SK-N-SH treated with all-trans-retinoic acid at 6 μM for 48 hours (cell line): ENCODE measurements around the gene COQ2.

ENCODE experiments used
- ATAC-seq: fragments of 200-7000 bp; cut with Tn5 transposase; 3 replicates; pipeline ENCODE4 v1.9.1; 2020; ENCODE audit warnings: mild to moderate bottlenecking, moderate library complexity
- ARNTL ChIP-seq: fragments of 450-650 bp; formaldehyde crosslinking; IDR thresholded peaks from 2 replicates; pipeline ENCODE4 v1.5.0; 2020; ENCODE audit warnings: low read depth, mild to moderate bottlenecking, moderate library complexity, borderline replicate concordance
- BACH2 ChIP-seq: fragments of 250-450 bp; sonication (Bioruptor Pico); IDR thresholded peaks from 2 replicates; pipeline ENCODE4 v1.9.0; 2021; ENCODE audit warnings: mild to moderate bottlenecking, borderline replicate concordance
- CSDC2 ChIP-seq: fragments of 250-450 bp; sonication (Bioruptor Pico); IDR thresholded peaks from 2 replicates; pipeline ENCODE4 v1.5.0; 2020; ENCODE audit warnings: mild to moderate bottlenecking, moderate library complexity
- ESRRG ChIP-seq: fragments of 250-450 bp; sonication (Bioruptor Pico); IDR thresholded peaks from 2 replicates; pipeline ENCODE4 v1.6.1; 2021; ENCODE audit warnings: mild to moderate bottlenecking
- GLIS3 ChIP-seq: fragments of 250-450 bp; sonication (Bioruptor Pico); IDR thresholded peaks from 2 replicates; pipeline ENCODE4 v1.5.0; 2020; ENCODE audit warnings: mild to moderate bottlenecking, moderate library complexity
- PPARA ChIP-seq: fragments of 250-450 bp; sonication (Bioruptor Pico); IDR thresholded peaks from 2 replicates; pipeline ENCODE4 v1.5.0; 2020; ENCODE audit warnings: mild to moderate bottlenecking, borderline replicate concordance
- RARB ChIP-seq: fragments of 250-450 bp; sonication (Bioruptor Pico); IDR thresholded peaks from 2 replicates; pipeline ENCODE4 v1.8.0; 2021; ENCODE audit warnings: mild to moderate bottlenecking, moderate library complexity
- SNAI2 ChIP-seq: fragments of 250-450 bp; sonication (Bioruptor Pico); IDR thresholded peaks from 2 replicates; pipeline ENCODE4 v1.5.0; 2020; ENCODE audit warnings: mild to moderate bottlenecking, moderate library complexity
- TCF4 ChIP-seq: fragments of 250-450 bp; sonication (Bioruptor Pico); IDR thresholded peaks from 2 replicates; pipeline ENCODE4 v1.8.0; 2021; ENCODE audit warnings: mild to moderate bottlenecking, moderate library complexity, borderline replicate concordance
- TOX ChIP-seq: fragments of 250-450 bp; sonication (Bioruptor Pico); IDR thresholded peaks from 2 replicates; pipeline ENCODE4 v1.8.0; 2021; ENCODE audit warnings: mild to moderate bottlenecking, moderate library complexity, borderline replicate concordance
- ZC3H10 ChIP-seq: fragments of 250-450 bp; sonication (Bioruptor Pico); IDR thresholded peaks from 2 replicates; pipeline ENCODE4 v1.5.1; 2021; ENCODE audit warnings: mild to moderate bottlenecking, moderate library complexity
- ZFP3 ChIP-seq: fragments of 250-450 bp; sonication (Bioruptor Pico); IDR thresholded peaks from 2 replicates; pipeline ENCODE4 v1.5.0; 2020; ENCODE audit warnings: mild to moderate bottlenecking, moderate library complexity
- ZFP30 ChIP-seq: fragments of 450-650 bp; formaldehyde crosslinking; IDR thresholded peaks from 2 replicates; pipeline ENCODE4 v1.5.0; 2022; ENCODE audit warnings: mild to moderate bottlenecking, moderate library complexity
- ZNF565 ChIP-seq: fragments of 450-650 bp; formaldehyde crosslinking; conservative IDR thresholded peaks from 2 replicates; pipeline ENCODE4 v1.5.0; 2020; ENCODE audit warnings: low read depth, mild to moderate bottlenecking, moderate library complexity
- ZNF70 ChIP-seq: fragments of 450-650 bp; formaldehyde crosslinking; IDR thresholded peaks from 2 replicates; pipeline ENCODE4 v1.5.0; 2020; ENCODE audit warnings: mild to moderate bottlenecking, moderate library complexity
- ZNF8 ChIP-seq: fragments of 450-650 bp; formaldehyde crosslinking; IDR thresholded peaks from 2 replicates; pipeline ENCODE4 v1.5.0; 2020; ENCODE audit warnings: mild to moderate bottlenecking, moderate library complexity
- TF ChIP-seq, protein P1 (sequence below): fragments of 250-450 bp; sonication (Bioruptor Pico); IDR thresholded peaks from 2 replicates; pipeline ENCODE4 v1.8.0; 2021; ENCODE audit warnings: low read depth, mild to moderate bottlenecking, moderate library complexity, borderline replicate concordance
- TF ChIP-seq, protein P2 (sequence below): fragments of 250-450 bp; sonication (Bioruptor Pico); IDR thresholded peaks from 2 replicates; pipeline ENCODE4 v1.8.0; 2020; ENCODE audit warnings: mild to moderate bottlenecking, moderate library complexity, borderline replicate concordance
- TF ChIP-seq, protein P3 (sequence below): fragments of 250-450 bp; sonication (Bioruptor Pico); IDR thresholded peaks from 2 replicates; pipeline ENCODE4 v1.5.1; 2020; ENCODE audit warnings: low read depth, mild to moderate bottlenecking, moderate library complexity
- TF ChIP-seq, protein P4 (sequence below): fragments of 250-450 bp; sonication (Bioruptor Pico); IDR thresholded peaks from 2 replicates; pipeline ENCODE4 v1.5.0; 2020; ENCODE audit warnings: mild to moderate bottlenecking, moderate library complexity
- TF ChIP-seq, protein P5 (sequence below): fragments of 250-450 bp; sonication (Bioruptor Pico); IDR thresholded peaks from 2 replicates; pipeline ENCODE4 v1.5.1; 2021; ENCODE audit warnings: mild to moderate bottlenecking, moderate library complexity

Gene COQ2

DNA sequence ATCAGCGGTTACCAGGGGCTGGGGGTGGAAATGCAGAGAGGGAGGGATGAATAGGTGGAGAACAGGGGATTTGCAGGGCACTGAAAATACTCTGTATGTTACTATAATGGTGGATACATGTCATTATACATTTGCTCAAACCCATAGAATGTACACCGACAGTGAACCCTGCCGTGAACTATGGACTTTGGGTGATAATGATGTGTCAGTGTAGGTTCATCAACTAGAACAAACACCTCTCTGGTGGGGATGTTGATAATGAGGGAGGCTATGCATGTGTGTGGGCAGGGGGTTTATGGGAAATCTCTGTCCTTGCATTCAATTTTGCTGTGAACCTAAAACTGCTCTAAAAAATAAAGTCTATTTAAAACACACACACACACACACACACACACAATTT, 38.5 kb upstream of the COQ2 start:
- no peak for ATAC-seq
- TF ChIP-seq TOX (CRISPR knock-in tag) (no peak), ZNF8 (CRISPR knock-in tag) (no peak), CSDC2 (CRISPR knock-in tag) (no peak), ARNTL (no peak), GLIS3 (no peak), ZFP30 (CRISPR knock-in tag) (no peak), ZNF565 (CRISPR knock-in tag) (no peak), ZFP3 (CRISPR knock-in tag) (no peak), PPARA (CRISPR knock-in tag) (no peak), TCF4 (CRISPR knock-in tag) (no peak), ZNF70 (CRISPR knock-in tag) (no peak), SNAI2 (CRISPR knock-in tag) (no peak), RARB (no peak), ESRRG (no peak)
- TF ChIP-seq, protein P1, sequence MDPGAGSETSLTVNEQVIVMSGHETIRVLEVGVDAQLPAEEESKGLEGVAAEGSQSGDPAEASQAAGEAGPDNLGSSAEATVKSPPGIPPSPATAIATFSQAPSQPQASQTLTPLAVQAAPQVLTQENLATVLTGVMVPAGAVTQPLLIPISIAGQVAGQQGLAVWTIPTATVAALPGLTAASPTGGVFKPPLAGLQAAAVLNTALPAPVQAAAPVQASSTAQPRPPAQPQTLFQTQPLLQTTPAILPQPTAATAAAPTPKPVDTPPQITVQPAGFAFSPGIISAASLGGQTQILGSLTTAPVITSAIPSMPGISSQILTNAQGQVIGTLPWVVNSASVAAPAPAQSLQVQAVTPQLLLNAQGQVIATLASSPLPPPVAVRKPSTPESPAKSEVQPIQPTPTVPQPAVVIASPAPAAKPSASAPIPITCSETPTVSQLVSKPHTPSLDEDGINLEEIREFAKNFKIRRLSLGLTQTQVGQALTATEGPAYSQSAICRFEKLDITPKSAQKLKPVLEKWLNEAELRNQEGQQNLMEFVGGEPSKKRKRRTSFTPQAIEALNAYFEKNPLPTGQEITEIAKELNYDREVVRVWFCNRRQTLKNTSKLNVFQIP (CRISPR knock-in tag): no peak
- TF ChIP-seq, protein P2, sequence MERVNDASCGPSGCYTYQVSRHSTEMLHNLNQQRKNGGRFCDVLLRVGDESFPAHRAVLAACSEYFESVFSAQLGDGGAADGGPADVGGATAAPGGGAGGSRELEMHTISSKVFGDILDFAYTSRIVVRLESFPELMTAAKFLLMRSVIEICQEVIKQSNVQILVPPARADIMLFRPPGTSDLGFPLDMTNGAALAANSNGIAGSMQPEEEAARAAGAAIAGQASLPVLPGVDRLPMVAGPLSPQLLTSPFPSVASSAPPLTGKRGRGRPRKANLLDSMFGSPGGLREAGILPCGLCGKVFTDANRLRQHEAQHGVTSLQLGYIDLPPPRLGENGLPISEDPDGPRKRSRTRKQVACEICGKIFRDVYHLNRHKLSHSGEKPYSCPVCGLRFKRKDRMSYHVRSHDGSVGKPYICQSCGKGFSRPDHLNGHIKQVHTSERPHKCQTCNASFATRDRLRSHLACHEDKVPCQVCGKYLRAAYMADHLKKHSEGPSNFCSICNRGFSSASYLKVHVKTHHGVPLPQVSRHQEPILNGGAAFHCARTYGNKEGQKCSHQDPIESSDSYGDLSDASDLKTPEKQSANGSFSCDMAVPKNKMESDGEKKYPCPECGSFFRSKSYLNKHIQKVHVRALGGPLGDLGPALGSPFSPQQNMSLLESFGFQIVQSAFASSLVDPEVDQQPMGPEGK (CRISPR knock-in tag): no peak
- TF ChIP-seq, protein P3, sequence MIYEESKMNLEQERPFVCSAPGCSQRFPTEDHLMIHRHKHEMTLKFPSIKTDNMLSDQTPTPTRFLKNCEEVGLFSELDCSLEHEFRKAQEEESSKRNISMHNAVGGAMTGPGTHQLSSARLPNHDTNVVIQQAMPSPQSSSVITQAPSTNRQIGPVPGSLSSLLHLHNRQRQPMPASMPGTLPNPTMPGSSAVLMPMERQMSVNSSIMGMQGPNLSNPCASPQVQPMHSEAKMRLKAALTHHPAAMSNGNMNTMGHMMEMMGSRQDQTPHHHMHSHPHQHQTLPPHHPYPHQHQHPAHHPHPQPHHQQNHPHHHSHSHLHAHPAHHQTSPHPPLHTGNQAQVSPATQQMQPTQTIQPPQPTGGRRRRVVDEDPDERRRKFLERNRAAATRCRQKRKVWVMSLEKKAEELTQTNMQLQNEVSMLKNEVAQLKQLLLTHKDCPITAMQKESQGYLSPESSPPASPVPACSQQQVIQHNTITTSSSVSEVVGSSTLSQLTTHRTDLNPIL (CRISPR knock-in tag): no peak
- TF ChIP-seq, protein P4, sequence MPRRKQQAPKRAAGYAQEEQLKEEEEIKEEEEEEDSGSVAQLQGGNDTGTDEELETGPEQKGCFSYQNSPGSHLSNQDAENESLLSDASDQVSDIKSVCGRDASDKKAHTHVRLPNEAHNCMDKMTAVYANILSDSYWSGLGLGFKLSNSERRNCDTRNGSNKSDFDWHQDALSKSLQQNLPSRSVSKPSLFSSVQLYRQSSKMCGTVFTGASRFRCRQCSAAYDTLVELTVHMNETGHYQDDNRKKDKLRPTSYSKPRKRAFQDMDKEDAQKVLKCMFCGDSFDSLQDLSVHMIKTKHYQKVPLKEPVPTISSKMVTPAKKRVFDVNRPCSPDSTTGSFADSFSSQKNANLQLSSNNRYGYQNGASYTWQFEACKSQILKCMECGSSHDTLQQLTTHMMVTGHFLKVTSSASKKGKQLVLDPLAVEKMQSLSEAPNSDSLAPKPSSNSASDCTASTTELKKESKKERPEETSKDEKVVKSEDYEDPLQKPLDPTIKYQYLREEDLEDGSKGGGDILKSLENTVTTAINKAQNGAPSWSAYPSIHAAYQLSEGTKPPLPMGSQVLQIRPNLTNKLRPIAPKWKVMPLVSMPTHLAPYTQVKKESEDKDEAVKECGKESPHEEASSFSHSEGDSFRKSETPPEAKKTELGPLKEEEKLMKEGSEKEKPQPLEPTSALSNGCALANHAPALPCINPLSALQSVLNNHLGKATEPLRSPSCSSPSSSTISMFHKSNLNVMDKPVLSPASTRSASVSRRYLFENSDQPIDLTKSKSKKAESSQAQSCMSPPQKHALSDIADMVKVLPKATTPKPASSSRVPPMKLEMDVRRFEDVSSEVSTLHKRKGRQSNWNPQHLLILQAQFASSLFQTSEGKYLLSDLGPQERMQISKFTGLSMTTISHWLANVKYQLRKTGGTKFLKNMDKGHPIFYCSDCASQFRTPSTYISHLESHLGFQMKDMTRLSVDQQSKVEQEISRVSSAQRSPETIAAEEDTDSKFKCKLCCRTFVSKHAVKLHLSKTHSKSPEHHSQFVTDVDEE (CRISPR knock-in tag): no peak
- TF ChIP-seq, protein P5, sequence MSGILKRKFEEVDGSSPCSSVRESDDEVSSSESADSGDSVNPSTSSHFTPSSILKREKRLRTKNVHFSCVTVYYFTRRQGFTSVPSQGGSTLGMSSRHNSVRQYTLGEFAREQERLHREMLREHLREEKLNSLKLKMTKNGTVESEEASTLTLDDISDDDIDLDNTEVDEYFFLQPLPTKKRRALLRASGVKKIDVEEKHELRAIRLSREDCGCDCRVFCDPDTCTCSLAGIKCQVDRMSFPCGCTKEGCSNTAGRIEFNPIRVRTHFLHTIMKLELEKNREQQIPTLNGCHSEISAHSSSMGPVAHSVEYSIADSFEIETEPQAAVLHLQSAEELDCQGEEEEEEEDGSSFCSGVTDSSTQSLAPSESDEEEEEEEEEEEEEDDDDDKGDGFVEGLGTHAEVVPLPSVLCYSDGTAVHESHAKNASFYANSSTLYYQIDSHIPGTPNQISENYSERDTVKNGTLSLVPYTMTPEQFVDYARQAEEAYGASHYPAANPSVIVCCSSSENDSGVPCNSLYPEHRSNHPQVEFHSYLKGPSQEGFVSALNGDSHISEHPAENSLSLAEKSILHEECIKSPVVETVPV (CRISPR knock-in tag): no peak

DNA sequence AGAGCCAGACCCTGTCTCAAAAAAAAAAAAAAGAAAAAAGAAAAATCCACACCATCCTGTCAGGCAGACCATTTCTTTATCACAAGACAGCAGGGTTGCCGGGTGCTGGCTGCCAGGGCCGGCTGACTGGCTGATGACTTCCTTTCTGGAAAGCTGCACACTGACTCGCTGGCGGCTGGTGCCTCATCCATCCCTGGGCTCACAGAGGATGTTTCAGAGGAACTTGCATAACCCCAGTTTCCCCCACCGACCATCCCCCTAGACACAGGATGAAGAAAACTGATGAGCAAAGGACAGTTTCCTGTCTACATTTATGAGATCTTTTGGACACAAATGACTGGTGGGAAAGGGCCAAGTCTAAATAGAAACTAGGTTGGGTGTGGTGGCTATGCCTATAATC, 36.0 kb upstream of the COQ2 start:
- ATAC-seq: peak; percentile 73
- TF ChIP-seq ZFP30 (CRISPR knock-in tag): no peak
- no peak for TF ChIP-seq RARB
- TF ChIP-seq BACH2 (CRISPR knock-in tag): no peak
- TF ChIP-seq ZC3H10: no peak
- no peak for TF ChIP-seq ZNF70 (CRISPR knock-in tag)
- no peak for TF ChIP-seq TOX (CRISPR knock-in tag)
- no peak for TF ChIP-seq SNAI2 (CRISPR knock-in tag)
- TF ChIP-seq PPARA (CRISPR knock-in tag): no peak

DNA sequence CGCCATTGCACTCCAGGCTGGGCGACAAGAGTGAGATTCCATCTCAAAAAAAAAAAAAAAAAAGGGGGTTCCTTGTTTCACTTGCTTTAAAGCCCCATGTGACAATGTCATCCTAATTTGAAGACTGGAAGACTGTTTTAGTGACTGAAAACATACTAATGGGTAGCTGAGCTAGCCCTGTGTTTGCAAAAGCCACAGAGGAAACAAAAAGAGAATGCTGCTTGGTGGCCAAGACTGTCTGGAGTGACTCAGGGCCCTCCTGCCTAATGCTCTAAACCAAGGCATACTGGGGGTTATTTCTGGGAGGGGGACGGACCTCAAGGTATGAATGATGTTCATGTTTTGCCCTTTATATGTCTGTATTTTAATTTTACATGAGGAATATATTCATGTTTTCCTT, 34.1 kb upstream of the COQ2 start:
- TF ChIP-seq ZFP3 (CRISPR knock-in tag) (no peak), SNAI2 (CRISPR knock-in tag) (no peak), ZFP30 (CRISPR knock-in tag) (no peak), GLIS3 (no peak), ZNF565 (CRISPR knock-in tag) (no peak), ZNF8 (CRISPR knock-in tag) (no peak), RARB (no peak)
- TF ChIP-seq, protein P5 (CRISPR knock-in tag): no peak
- TF ChIP-seq, protein P2 (CRISPR knock-in tag): no peak
- TF ChIP-seq, protein P4 (CRISPR knock-in tag): no peak
- TF ChIP-seq, all 23 proteins: peak for 0
- no peak for ATAC-seq
